ENCODE measurements around the gene NOD2. TPM values are rescaled to one million over a fixed set of nuclear protein-coding genes. Genes with fewer than 3 reads are reported as not detected.

Gene NOD2
- total and polyA plus RNA-seq, 4 donors = 0.79 to 1.2 (median 0.83) TPM

- H3K4me3 ChIP-seq (ENCODE audit: low read depth, low read length) = no peak overlapping the region
- DNase-seq (ENCODE audit: low read depth in 4 of 6, low spot score in 6 of 6) = peak in 2 of 6 donors; percentile 27 to 71
- H3K27me3 ChIP-seq (ENCODE audit: control insufficient read depth, insufficient read depth, low read length) = no peaks in the 10 kb centered on the region
- no peaks in the 10 kb centered on the region for H3K36me3 ChIP-seq (ENCODE audit: control insufficient read depth, insufficient read depth, low read length)
- WGBS (ENCODE audit: insufficient coverage) = 68% methylated on average over 4 of the region's 7 CpGs
- no peaks in the 10 kb centered on the region for H3K9me3 ChIP-seq (ENCODE audit: control insufficient read depth, insufficient read depth, low read length)
- H3K4me1 ChIP-seq (ENCODE audit: control insufficient read depth, insufficient read depth, low read length) = peaks cover 4% of the 10 kb centered on the region
- H3K27ac ChIP-seq (ENCODE audit: low read depth, low read length) = no peak overlapping the region
Observed at GRCh38 chr16:50747207-50747956, 54.0 kb downstream of the NOD2 start.

GRCh38 chr16:50751528-50751927 lies 58.1 kb downstream of the NOD2 start:
- whole genome bisulfite sequencing (ENCODE audit: insufficient coverage) = 89% methylated on average over 4 of the region's 6 CpGs
- Histone ChIP-seq H3K27ac (ENCODE audit: low read depth, low read length) (no peak overlapping the region), H3K36me3 (ENCODE audit: control insufficient read depth, insufficient read depth, low read length) (no peaks in the 10 kb centered on the region), H3K4me1 (ENCODE audit: control insufficient read depth, insufficient read depth, low read length) (no peaks in the 10 kb centered on the region), H3K9me3 (ENCODE audit: control insufficient read depth, insufficient read depth, low read length) (no peaks in the 10 kb centered on the region), H3K4me3 (ENCODE audit: low read depth, low read length) (no peak overlapping the region), H3K27me3 (ENCODE audit: control insufficient read depth, insufficient read depth, low read length) (no peaks in the 10 kb centered on the region)
- DNase-seq (ENCODE audit: low read depth in 4 of 6, low spot score in 6 of 6) = no peak

GRCh38 chr16:50752471-50753235 lies 59.2 kb downstream of the NOD2 start:
- no peak overlapping the region for H3K27ac ChIP-seq (ENCODE audit: low read depth, low read length)
- no peak overlapping the region for H3K4me3 ChIP-seq (ENCODE audit: low read depth, low read length)
- no peaks in the 10 kb centered on the region for H3K36me3 ChIP-seq (ENCODE audit: control insufficient read depth, insufficient read depth, low read length)
- DNase-seq (ENCODE audit: low read depth in 4 of 6, low spot score in 6 of 6) = no peak
- no peaks in the 10 kb centered on the region for H3K4me1 ChIP-seq (ENCODE audit: control insufficient read depth, insufficient read depth, low read length)
- no peaks in the 10 kb centered on the region for H3K27me3 ChIP-seq (ENCODE audit: control insufficient read depth, insufficient read depth, low read length)
- no peaks in the 10 kb centered on the region for H3K9me3 ChIP-seq (ENCODE audit: control insufficient read depth, insufficient read depth, low read length)
- WGBS (ENCODE audit: insufficient coverage) = 100% methylated on average over 1 of the region's 4 CpGs

- WGBS (ENCODE audit: insufficient coverage) = no CpG with 5 or more reads among the region's 3 CpGs
- H3K27me3 ChIP-seq (ENCODE audit: control insufficient read depth, insufficient read depth, low read length) = no peaks in the 10 kb centered on the region
- DNase-seq (ENCODE audit: low read depth in 4 of 6, low spot score in 6 of 6) = peak in 1 of 6 donors; percentile 15
- H3K4me1 ChIP-seq (ENCODE audit: control insufficient read depth, insufficient read depth, low read length) = no peaks in the 10 kb centered on the region
- H3K4me3 ChIP-seq (ENCODE audit: low read depth, low read length) = no peak overlapping the region
- peaks cover 2% of the 10 kb centered on the region for H3K36me3 ChIP-seq (ENCODE audit: control insufficient read depth, insufficient read depth, low read length)
- H3K9me3 ChIP-seq (ENCODE audit: control insufficient read depth, insufficient read depth, low read length) = no peaks in the 10 kb centered on the region
- H3K27ac ChIP-seq (ENCODE audit: low read depth, low read length) = no peak overlapping the region
Observed at GRCh38 chr16:50756473-50756872, 63.1 kb downstream of the NOD2 start.

- Histone ChIP-seq H3K9me3 (ENCODE audit: control insufficient read depth, insufficient read depth, low read length) (peaks cover 3% of the 10 kb centered on the region), H3K27ac (ENCODE audit: low read depth, low read length) (no peak overlapping the region), H3K36me3 (ENCODE audit: control insufficient read depth, insufficient read depth, low read length) (peaks cover 2% of the 10 kb centered on the region), H3K27me3 (ENCODE audit: control insufficient read depth, insufficient read depth, low read length) (no peaks in the 10 kb centered on the region), H3K4me3 (ENCODE audit: low read depth, low read length) (no peak overlapping the region), H3K4me1 (ENCODE audit: control insufficient read depth, insufficient read depth, low read length) (no peaks in the 10 kb centered on the region)
- WGBS (ENCODE audit: insufficient coverage) = 100% methylated on average over 1 of the region's 1 CpG
- no peak for DNase-seq (ENCODE audit: low read depth in 4 of 6, low spot score in 6 of 6)
Observed at GRCh38 chr16:50761267-50761666, 67.9 kb downstream of the NOD2 start.

- H3K27ac ChIP-seq (ENCODE audit: low read depth, low read length) = no peak overlapping the region
- no peaks in the 10 kb centered on the region for H3K4me1 ChIP-seq (ENCODE audit: control insufficient read depth, insufficient read depth, low read length)
- H3K36me3 ChIP-seq (ENCODE audit: control insufficient read depth, insufficient read depth, low read length) = peaks cover 2% of the 10 kb centered on the region
- no peak overlapping the region for H3K4me3 ChIP-seq (ENCODE audit: low read depth, low read length)
- no peak for DNase-seq (ENCODE audit: low read depth in 4 of 6, low spot score in 6 of 6)
- WGBS (ENCODE audit: insufficient coverage) = no CpG with 5 or more reads among the region's 3 CpGs
- peaks cover 4% of the 10 kb centered on the region for H3K9me3 ChIP-seq (ENCODE audit: control insufficient read depth, insufficient read depth, low read length)
- no peaks in the 10 kb centered on the region for H3K27me3 ChIP-seq (ENCODE audit: control insufficient read depth, insufficient read depth, low read length)
Observed at GRCh38 chr16:50762241-50762640, 68.8 kb downstream of the NOD2 start.

GRCh38 chr16:50763211-50763610 lies 69.8 kb downstream of the NOD2 start:
- Histone ChIP-seq H3K27ac (ENCODE audit: low read depth, low read length) (no peak overlapping the region), H3K27me3 (ENCODE audit: control insufficient read depth, insufficient read depth, low read length) (no peaks in the 10 kb centered on the region), H3K9me3 (ENCODE audit: control insufficient read depth, insufficient read depth, low read length) (peaks cover 4% of the 10 kb centered on the region), H3K36me3 (ENCODE audit: control insufficient read depth, insufficient read depth, low read length) (peaks cover 2% of the 10 kb centered on the region), H3K4me3 (ENCODE audit: low read depth, low read length) (no peak overlapping the region), H3K4me1 (ENCODE audit: control insufficient read depth, insufficient read depth, low read length) (no peaks in the 10 kb centered on the region)
- no CpG with 5 or more reads among the region's 2 CpGs for WGBS (ENCODE audit: insufficient coverage)
- DNase-seq (ENCODE audit: low read depth in 4 of 6, low spot score in 6 of 6) = no peak

- Histone ChIP-seq H3K4me1 (ENCODE audit: control insufficient read depth, insufficient read depth, low read length) (no peaks in the 10 kb centered on the region), H3K4me3 (ENCODE audit: low read depth, low read length) (no peak overlapping the region), H3K9me3 (ENCODE audit: control insufficient read depth, insufficient read depth, low read length) (peaks cover 4% of the 10 kb centered on the region), H3K27ac (ENCODE audit: low read depth, low read length) (no peak overlapping the region), H3K27me3 (ENCODE audit: control insufficient read depth, insufficient read depth, low read length) (no peaks in the 10 kb centered on the region), H3K36me3 (ENCODE audit: control insufficient read depth, insufficient read depth, low read length) (no peaks in the 10 kb centered on the region)
- WGBS (ENCODE audit: insufficient coverage) = 100% methylated on average over 1 of the region's 1 CpG
- no peak for DNase-seq (ENCODE audit: low read depth in 4 of 6, low spot score in 6 of 6)
Observed at GRCh38 chr16:50765260-50765659, 71.9 kb downstream of the NOD2 start.

- no peak for DNase-seq (ENCODE audit: low read depth in 4 of 6, low spot score in 6 of 6)
- Histone ChIP-seq H3K27me3 (ENCODE audit: control insufficient read depth, insufficient read depth, low read length) (no peaks in the 10 kb centered on the region), H3K4me3 (ENCODE audit: low read depth, low read length) (no peak overlapping the region), H3K9me3 (ENCODE audit: control insufficient read depth, insufficient read depth, low read length) (peaks cover 4% of the 10 kb centered on the region), H3K36me3 (ENCODE audit: control insufficient read depth, insufficient read depth, low read length) (no peaks in the 10 kb centered on the region), H3K27ac (ENCODE audit: low read depth, low read length) (no peak overlapping the region), H3K4me1 (ENCODE audit: control insufficient read depth, insufficient read depth, low read length) (no peaks in the 10 kb centered on the region)
- 83% methylated on average over 1 of the region's 1 CpG for WGBS (ENCODE audit: insufficient coverage)
Observed at GRCh38 chr16:50765861-50766260, 72.5 kb downstream of the NOD2 start.

GRCh38 chr16:50767197-50767596 lies 73.8 kb downstream of the NOD2 start:
- no peaks in the 10 kb centered on the region for H3K36me3 ChIP-seq (ENCODE audit: control insufficient read depth, insufficient read depth, low read length)
- WGBS (ENCODE audit: insufficient coverage) = no CpG with 5 or more reads among the region's 2 CpGs
- H3K9me3 ChIP-seq (ENCODE audit: control insufficient read depth, insufficient read depth, low read length) = peaks cover 6% of the 10 kb centered on the region
- no peaks in the 10 kb centered on the region for H3K27me3 ChIP-seq (ENCODE audit: control insufficient read depth, insufficient read depth, low read length)
- no peak overlapping the region for H3K27ac ChIP-seq (ENCODE audit: low read depth, low read length)
- H3K4me3 ChIP-seq (ENCODE audit: low read depth, low read length) = no peak overlapping the region
- no peak for DNase-seq (ENCODE audit: low read depth in 4 of 6, low spot score in 6 of 6)
- no peaks in the 10 kb centered on the region for H3K4me1 ChIP-seq (ENCODE audit: control insufficient read depth, insufficient read depth, low read length)

All from spinal cord (tissue), 10 donors.